Measurements from ENCODE around the gene SLC50A1.

SLC50A1 gene

GRCh38 chr1:155184351-155184811 is 48.7 kb downstream of the SLC50A1 start:
- no peak for DNase-seq (ENCODE audit: low read depth)

- no peak for DNase-seq (ENCODE audit: low read depth)
These were observed 49.5 kb downstream of the SLC50A1 start for GRCh38 chr1:155184835-155185782.

GRCh38 chr1:155185783-155186066 is 50.1 kb downstream of the SLC50A1 start:
- no peak for DNase-seq (ENCODE audit: low read depth)

- no peak for DNase-seq (ENCODE audit: low read depth)
These were observed 50.6 kb downstream of the SLC50A1 start for GRCh38 chr1:155186067-155186793.

- DNase-seq (ENCODE audit: low read depth): no peak
These were observed 51.3 kb downstream of the SLC50A1 start for GRCh38 chr1:155186794-155187455.

GRCh38 chr1:155187456-155187891 is 51.8 kb downstream of the SLC50A1 start:
- DNase-seq (ENCODE audit: low read depth): no peak

- no peak for DNase-seq (ENCODE audit: low read depth)
These were observed 52.6 kb downstream of the SLC50A1 start for GRCh38 chr1:155188268-155188667.

Measured in fibroblast of the conjunctiva (primary cell).